B cell (primary cell): ENCODE measurements around the gene CDIP1.

Source experiments
- CTCF ChIP-seq: fragments of 200-600 bp; IDR thresholded peaks from one replicate; pipeline ENCODE4 v1.8.0; 2022; ENCODE audit warnings: antibody characterized with exemption, mild to moderate bottlenecking
- EZH2 ChIP-seq: IDR thresholded peaks from 2 replicates; pipeline ENCODE4 v1.6.1; 2012; ENCODE audit warnings: borderline replicate concordance, low read depth, mild to moderate bottlenecking, moderate library complexity, low read length; ENCODE audit not compliant: insufficient read depth, poor library complexity, severe bottlenecking

- TF ChIP-seq CTCF: no peak
- no peak for TF ChIP-seq EZH2
Measured at GRCh38 chr16:4539716-4540284, 1.2 kb upstream of the CDIP1 start.
